Coronary artery (tissue), 2 donors: ENCODE data around the gene RERE.

Source experiments
- DNase-seq: peaks from one replicate; pipeline ENCODE4 v3.0.0-alpha.2; 2017; ENCODE audit warnings: low spot score
- H3K27ac ChIP-seq, 2 donors: fragments of 200-600 bp; sonication (generic); one replicate each; pipeline ENCODE4 v1.5.1; 2016 to 2019
- H3K4me3 ChIP-seq: fragments of 200-600 bp; sonication (generic); 2 replicates; pipeline ENCODE4 v1.5.1; 2016; ENCODE audit warnings: mild to moderate bottlenecking, moderate library complexity
- CTCF ChIP-seq: fragments of 200-600 bp; sonication (generic); IDR thresholded peaks from one replicate; pipeline ENCODE4 v1.5.1; 2019; ENCODE audit warnings: antibody characterized with exemption

The RERE gene

DNA sequence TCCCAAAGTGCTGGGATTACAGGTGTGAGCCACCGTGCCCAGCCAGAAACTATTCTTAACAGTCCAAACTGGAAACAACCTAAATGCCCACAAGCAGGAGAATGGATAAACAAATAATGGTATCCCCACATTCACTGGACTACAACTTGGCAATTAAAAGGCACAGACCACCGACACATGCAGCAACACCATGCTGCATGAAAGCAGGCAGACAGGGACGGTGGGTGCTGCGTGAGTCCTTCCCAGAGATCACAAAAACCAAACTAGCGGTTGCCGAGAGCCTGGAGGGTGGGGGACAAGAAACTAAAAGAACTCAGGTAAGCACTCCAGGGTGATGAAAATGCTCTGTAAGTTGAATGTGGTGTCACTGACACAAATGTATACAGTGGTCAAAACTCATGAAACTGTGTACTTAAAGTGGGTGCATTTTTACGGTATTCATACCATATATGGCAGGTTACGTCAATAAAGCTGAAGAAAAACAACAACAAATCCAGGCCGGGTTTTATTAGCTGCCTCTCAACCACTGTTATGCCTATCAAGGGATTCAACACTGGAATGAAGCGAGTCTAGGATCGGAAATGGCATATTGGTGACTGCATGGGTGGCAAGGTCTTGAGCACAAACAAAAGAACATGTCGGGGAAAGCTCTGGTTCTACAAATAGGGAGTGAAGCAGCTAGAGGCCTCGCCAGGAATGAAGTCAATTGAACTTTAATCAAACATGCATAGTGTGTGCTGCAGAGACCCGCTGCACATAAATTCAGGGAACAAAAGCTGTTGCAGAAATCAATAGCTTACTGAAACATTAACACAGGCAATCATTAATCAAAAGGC, 447.2 kb downstream of the RERE start:
- H3K27ac ChIP-seq, result peak overlapping the region; percentile 75 to 84
- DNase-seq, result peak; percentile 31
- no peak for TF ChIP-seq CTCF
- H3K4me3 ChIP-seq, result peak overlapping the region; percentile 55

DNA sequence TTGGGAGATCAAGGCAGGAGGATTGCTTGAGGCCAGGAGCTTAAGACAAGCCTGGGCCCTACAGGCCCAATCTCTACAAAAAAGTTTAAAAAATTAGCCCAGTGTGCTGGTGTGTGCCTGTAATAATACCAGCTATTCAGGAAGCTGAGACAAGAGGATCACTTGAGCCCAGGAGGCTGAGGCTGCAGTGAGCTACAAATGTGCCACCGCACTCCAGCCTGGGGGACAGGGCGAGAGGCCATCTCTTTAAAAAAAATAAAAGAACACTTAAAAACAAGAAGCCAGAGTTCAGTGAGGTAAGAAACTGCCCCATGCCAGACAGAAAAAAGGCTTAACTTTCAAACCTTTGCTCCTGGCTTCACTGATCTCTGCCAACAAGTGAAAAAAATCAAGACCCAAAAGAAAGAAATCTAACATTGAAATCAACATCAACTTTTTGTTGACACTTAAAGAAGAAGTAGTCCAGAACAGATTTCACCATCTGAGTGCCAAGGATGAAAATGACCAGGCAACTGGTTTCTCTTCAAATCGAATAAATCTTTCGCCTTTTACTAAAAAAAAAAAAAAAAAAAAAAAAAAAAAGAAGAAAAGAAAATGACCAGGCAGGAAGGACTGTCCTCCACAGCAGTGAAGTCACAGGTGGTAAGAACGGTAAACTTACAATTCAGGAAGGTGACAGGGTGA, 448.3 kb downstream of the RERE start:
- no peak for DNase-seq
- Histone ChIP-seq H3K4me3 (no peak overlapping the region), H3K27ac (no peak overlapping the region)
- no peak for TF ChIP-seq CTCF

- no peak for TF ChIP-seq CTCF
- no peak for DNase-seq
- Histone ChIP-seq H3K4me3 (no peak overlapping the region), H3K27ac (peak overlapping the region in 1 of 2 donors; percentile 50)
Measured at GRCh38 chr1:8367571-8368194, 449.8 kb downstream of the RERE start.

- no peak for DNase-seq
- Histone ChIP-seq H3K27ac (no peak overlapping the region), H3K4me3 (no peak overlapping the region)
- no peak for TF ChIP-seq CTCF
Measured at GRCh38 chr1:8365661-8366362, 451.6 kb downstream of the RERE start.

- no peak for DNase-seq
- peak overlapping the region in 1 of 2 donors; percentile 69 for H3K27ac ChIP-seq
- peak overlapping the region; percentile 28 for H3K4me3 ChIP-seq
- TF ChIP-seq CTCF, result no peak
Measured at GRCh38 chr1:8364528-8365442, 452.7 kb downstream of the RERE start.

- peak overlapping the region in 1 of 2 donors; percentile 69 for H3K27ac ChIP-seq
- DNase-seq, result no peak
- peak overlapping the region; percentile 28 for H3K4me3 ChIP-seq
- no peak for TF ChIP-seq CTCF
Measured at GRCh38 chr1:8363767-8364301, 453.6 kb downstream of the RERE start.
